Anterior cingulate cortex (tissue), 58 donors: ENCODE measurements around the gene IRS1.

Experiments
- DNase-seq, 58 donors: peaks; one replicate each; lab custom pipeline; 2025; lab: John Stamatoyannopoulos, UW

Gene IRS1

DNA sequence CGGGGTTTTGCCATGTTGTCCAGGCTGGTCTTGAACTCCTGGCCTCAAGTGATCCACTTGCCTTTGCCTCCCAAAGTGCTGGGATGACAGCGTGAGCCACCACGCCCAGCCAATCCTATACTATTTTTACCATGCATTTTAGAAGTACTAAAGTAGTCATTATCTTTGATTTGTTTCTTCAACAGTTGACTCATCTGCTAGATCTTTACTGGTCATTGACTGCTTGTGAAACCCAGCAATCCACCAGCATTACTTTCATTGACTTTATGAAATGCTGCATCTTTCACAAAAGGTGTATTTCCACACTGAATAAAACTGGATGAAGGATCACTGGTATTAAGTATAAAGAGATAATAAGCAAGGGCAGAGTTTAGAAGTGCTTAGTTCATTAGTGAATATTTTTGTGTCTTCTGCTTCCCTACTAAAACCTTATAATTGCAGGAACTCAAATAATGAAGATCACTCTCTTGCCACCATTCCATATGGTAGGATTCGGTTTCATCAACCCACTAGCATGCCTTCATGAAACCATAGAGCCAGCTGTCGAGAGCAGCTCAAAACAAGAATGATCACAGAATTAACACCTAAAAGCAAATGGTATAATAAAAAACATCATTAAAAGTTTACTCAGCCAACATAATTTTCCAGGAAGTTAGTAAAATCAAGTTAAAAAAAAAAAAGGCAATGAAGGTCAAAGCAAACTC, 33.1 kb downstream of the IRS1 start:
- no peak for DNase-seq

- DNase-seq: no peak
Observed at GRCh38 chr2:226763320-226763719, 36.3 kb downstream of the IRS1 start.

DNA sequence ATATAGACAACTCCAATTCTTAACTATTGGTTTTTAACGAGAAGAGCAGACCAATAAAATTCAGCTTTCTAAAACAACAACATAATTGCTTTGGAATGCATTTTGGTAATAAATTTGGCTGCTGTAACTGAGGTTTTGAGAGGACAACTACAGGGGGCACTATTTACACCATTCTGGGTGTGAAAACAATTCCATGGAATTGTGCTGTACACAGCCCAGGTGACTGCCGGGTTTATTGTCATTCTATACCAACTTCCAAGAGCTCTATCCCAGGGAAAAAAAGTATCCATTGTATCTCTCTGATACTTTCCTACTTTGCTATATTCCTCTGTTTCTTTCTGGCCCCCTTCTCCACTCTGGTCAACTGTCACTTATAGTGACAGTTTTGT, 38.4 kb downstream of the IRS1 start:
- DNase-seq: no peak

DNA sequence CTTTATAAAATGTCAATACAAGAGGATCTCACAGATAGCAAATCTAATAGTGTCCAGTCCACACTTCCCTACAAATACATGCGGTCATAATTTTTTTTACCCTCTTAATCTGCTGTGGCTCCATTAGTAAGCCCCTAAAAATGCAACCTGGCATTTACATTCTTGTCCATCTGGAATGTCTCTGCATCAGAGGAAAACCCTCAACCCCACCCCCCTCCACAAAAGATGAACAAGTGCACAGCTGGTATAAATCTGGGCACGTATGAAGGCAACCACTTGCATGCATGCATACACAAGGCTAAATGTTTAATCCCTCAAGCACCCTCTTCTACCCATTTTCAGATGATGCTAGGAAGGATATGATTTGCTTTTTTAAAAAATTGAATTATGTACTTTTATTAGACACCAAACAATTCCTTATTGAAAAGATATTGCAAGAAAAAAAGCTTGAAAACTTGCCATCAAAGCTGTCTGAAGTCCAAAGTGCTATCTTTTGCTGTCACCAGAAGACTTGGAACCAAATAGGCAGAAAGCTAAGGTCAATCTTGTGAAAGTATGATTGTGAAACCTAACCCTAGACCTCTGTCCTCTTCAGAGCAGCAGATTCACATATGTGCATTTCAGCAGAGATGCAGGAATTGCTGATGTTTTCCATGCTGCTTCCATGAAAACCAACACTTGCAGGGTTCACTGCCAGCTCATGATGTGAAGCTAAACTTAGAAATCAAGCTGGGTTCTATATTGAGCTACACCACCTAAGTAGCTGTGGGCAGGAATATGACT, 39.0 kb downstream of the IRS1 start:
- DNase-seq: no peak

GRCh38 chr2:226759768-226760167, 39.9 kb downstream of the IRS1 start:
- no peak for DNase-seq

DNA sequence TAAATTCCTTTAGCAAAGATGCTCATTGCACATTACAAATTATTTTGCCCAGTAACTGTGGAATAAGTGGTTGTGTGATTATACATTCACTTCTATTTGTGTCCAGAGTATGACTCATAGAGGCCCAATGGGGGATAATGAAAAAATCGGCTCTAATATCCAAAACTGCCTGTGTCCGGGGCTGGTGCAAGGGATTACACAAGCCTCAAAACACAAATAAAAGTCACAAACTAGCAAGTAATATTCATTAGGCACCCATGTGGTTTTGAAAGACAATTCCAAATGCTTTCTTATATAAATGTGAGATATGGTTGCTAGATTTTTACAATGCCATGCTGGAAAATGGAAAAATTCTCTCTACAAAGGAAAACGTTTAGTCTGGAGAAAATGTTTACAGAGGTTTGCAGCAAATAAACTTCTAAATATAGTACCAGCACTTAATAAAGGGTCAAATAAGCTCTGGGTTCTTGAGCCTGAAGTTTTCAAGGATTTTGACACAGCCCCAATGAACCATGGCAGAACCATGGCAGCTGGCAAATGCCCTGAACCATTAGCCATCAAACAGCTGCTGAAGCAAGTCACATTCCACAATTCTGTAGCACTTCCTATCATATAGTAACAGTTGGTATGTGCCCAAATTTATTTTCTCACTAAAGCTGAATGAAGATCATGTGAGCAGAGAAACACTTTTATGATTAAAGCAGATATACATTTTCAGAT, 40.5 kb downstream of the IRS1 start:
- no peak for DNase-seq

- DNase-seq: no peak
Observed at GRCh38 chr2:226756131-226756530, 43.5 kb downstream of the IRS1 start.

DNA sequence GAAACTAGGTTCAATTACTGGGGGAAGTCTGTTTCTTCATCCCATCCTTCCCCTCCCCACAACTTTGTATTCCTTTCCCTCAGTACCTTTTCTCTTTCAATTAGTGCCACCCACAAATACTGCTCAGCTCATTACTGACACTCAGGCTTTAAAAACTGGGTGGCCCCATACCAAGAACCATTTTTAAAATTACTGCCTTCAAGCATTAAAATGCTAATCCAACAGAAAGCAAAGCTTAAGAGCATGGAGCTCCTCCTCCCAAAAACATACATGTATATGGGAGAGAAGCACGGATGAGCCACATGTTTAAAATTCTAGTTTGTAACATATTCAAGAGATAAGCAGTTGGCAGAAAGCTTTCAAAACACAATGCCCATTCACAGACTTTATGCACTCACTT, 44.0 kb downstream of the IRS1 start:
- no peak for DNase-seq

- DNase-seq: no peak
Observed at GRCh38 chr2:226754821-226755604, 44.6 kb downstream of the IRS1 start.

DNA sequence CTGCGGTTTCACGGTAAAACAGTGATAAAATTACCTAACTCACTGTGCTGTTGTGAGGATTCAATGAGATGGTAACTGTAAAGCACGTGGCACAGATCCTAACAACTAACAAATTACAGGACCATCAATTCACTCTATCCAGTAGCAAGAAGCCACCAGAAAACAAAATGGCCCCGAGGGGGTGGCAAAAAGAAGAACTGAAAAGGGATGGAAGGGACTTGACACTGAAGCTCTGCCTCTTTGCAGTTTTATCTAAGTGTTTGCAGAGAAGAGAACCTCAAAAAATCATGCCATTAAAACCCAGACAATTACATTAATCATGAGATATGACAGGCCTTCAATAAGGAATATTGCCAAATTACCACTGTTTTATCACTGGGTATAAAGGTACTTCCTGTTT, 46.7 kb downstream of the IRS1 start:
- no peak for DNase-seq

GRCh38 chr2:226747288-226747687, 52.3 kb downstream of the IRS1 start:
- DNase-seq: no peak

DNA sequence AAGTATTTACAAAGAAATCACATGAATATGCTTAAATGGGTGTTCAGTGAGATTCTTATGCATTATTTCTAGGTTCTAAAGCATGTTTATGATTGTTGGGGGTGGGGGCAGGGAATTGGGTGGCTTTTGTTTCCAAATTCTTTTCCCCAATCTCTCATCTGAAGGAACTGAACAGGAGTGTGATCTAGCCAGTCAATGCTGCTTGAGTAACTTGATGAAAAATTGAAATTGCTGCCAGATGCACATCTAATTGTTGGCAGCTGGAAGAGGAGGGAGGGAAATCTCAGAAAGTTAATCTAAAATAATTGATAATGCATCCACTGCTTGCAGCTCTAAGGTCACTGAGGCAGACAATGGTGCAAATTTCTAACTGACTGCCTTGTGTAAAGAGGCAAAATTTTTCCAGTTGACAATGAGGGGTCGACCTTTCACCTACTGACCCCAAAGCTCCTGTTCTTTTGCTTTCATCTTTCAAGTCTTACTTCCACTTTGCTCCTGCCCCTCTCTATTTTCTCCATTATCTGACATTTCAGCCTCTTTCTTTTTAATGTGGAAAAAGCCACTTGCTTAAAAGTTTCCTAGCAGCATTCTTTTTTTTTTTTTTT, 53.3 kb downstream of the IRS1 start:
- no peak for DNase-seq

GRCh38 chr2:226743915-226744314, 55.7 kb downstream of the IRS1 start:
- no peak for DNase-seq

DNA sequence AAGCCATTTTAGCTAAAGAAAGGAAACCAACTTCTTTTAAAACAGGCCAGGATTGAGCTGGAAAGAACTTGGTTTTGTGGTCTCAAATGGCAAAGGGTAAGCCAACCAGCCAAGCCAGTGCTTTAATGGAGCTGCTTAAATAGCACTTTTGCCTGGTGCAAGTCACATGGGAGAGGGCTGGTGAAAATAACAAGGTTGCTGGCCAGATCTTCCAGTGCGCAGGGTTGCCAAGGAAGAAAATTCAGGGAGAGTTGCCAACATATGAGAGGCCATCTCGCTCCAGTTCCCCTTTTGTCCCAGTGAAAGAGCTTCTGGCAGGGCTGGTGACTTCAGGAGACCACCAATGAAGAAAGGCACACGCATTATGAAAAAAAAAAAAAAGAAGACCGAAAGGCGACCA, 57.3 kb downstream of the IRS1 start:
- DNase-seq: peak in 49 of 58 donors; percentile 1 to 86 (median 46)

GRCh38 chr2:226740039-226740648, 59.5 kb downstream of the IRS1 start:
- DNase-seq: no peak

- DNase-seq: no peak
Observed at GRCh38 chr2:226739545-226740030, 60.0 kb downstream of the IRS1 start.

- no peak for DNase-seq
Observed at GRCh38 chr2:226738821-226739544, 60.6 kb downstream of the IRS1 start.

- DNase-seq: no peak
Observed at GRCh38 chr2:226738191-226738820, 61.3 kb downstream of the IRS1 start.
